ENCODE results near the gene GIMD1. TPM values are rescaled to one million over a fixed set of nuclear protein-coding genes. Genes with fewer than 3 reads are reported as not detected.

Gene GIMD1
- polyA plus RNA-seq, 1 experiment: not detected

DNA sequence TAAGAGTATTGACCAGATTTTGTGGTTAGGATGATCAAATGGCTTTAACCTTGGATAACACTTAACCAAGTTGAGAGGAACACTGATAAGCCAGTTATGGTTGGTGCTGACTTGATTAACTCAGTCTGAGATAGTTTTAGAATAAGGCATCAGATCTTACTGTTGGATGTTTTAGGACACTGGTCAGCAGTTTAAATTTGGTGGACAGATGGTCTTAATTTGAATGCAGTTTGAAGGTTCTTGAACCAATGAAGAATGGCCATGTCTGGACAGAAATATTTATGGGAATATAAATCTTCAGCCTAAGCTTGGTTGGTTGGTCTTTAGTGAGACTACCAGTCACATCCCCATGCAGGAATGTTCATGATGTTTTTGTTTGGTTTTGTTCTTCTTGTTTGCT lies 2.6 kb upstream of the GIMD1 start:
- no peaks in the 10 kb centered on the region for H3K27me3 ChIP-seq (ENCODE audit: control insufficient read depth, insufficient read depth, low read length)
- no peaks in the 10 kb centered on the region for H3K36me3 ChIP-seq (ENCODE audit: control insufficient read depth, insufficient read depth, low read length)
- POLR2A ChIA-PET: no interaction called here
- TF ChIP-seq, protein P1, sequence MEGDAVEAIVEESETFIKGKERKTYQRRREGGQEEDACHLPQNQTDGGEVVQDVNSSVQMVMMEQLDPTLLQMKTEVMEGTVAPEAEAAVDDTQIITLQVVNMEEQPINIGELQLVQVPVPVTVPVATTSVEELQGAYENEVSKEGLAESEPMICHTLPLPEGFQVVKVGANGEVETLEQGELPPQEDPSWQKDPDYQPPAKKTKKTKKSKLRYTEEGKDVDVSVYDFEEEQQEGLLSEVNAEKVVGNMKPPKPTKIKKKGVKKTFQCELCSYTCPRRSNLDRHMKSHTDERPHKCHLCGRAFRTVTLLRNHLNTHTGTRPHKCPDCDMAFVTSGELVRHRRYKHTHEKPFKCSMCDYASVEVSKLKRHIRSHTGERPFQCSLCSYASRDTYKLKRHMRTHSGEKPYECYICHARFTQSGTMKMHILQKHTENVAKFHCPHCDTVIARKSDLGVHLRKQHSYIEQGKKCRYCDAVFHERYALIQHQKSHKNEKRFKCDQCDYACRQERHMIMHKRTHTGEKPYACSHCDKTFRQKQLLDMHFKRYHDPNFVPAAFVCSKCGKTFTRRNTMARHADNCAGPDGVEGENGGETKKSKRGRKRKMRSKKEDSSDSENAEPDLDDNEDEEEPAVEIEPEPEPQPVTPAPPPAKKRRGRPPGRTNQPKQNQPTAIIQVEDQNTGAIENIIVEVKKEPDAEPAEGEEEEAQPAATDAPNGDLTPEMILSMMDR (IDR thresholded peaks at IDR 0.05; ENCODE audit: insufficient read depth, low read depth, low read length): no peak
- DNase-seq (ENCODE audit: low read depth): peak; percentile 30
- CTCF ChIA-PET: interaction anchor here (0.6 to 3.9 kb wide), 10 partner anchors 7 to 601 kb away, joined by 3 to 18 read pairs (median 9); no protein-coding TSS in a partner anchor
- H3K4me3 ChIP-seq (ENCODE audit: low read depth, low read length): no peak overlapping the region

DNA sequence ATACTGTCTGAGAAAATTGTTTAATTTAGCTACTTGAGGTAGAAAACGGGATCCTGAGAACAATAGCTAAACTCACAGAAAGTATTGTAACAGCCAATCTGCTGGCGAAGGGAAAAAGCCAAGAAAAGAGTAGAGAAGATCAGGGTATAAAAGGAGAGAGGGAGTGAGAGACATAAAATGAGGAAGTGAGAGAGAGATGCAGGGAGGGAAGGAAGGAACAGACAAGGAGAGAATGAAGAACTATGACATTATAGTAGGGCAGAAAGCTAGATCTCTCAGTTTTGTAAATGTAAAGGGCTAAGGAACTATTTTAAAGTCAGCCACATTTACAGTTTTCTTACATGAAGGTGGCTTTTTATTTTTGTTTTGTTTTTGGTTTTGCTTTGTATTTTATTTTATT lies 1.6 kb upstream of the GIMD1 start:
- no peak for DNase-seq (ENCODE audit: low read depth)
- ChIA-PET CTCF (interaction anchor here (0.9 to 3.9 kb wide), 21 partner anchors 8 to 449 kb away, joined by 3 to 18 read pairs (median 6); no protein-coding TSS in a partner anchor), POLR2A (no interaction called here)
- Histone ChIP-seq H3K27me3 (ENCODE audit: control insufficient read depth, insufficient read depth, low read length) (no peaks in the 10 kb centered on the region), H3K4me3 (ENCODE audit: low read depth, low read length) (no peak overlapping the region), H3K36me3 (ENCODE audit: control insufficient read depth, insufficient read depth, low read length) (no peaks in the 10 kb centered on the region)
- TF ChIP-seq, protein P1 (IDR thresholded peaks at IDR 0.05; ENCODE audit: insufficient read depth, low read depth, low read length): no peak

DNA sequence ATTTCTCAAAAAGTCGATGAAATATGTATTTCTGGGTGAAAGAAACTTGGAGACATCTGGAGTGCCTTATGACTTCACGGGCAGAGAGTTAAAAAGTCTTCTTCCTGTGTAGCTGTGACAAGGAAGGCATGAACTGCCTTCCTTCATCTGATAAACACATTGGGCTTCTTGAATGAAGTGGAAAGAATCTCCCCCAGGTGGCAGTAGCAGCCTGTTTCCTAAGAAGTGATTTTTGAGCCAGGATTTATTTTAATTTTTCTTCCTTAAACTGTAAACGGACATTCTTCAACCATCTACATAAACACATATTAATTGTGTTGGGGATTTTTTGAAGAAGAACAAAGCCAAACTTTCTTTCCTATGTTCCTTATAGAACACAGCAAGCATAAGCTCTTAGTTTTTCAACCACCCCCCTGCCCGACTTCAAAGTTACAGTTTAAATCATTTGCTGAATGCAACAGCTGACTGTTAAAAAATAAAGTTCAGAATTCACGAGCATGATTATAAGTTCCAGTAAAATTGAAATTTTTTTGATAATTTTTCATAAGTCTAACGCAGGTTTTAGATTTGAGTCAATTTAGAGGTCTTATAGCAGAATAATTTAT lies 980 bp upstream of the GIMD1 start:
- Histone ChIP-seq H3K4me3 (ENCODE audit: low read depth, low read length) (no peak overlapping the region), H3K27me3 (ENCODE audit: control insufficient read depth, insufficient read depth, low read length) (no peaks in the 10 kb centered on the region), H3K36me3 (ENCODE audit: control insufficient read depth, insufficient read depth, low read length) (no peaks in the 10 kb centered on the region)
- ChIA-PET CTCF (interaction anchor here (0.7 to 3.9 kb wide), 30 partner anchors 9 to 449 kb away, joined by 3 to 18 read pairs (median 4); no protein-coding TSS in a partner anchor), POLR2A (interaction anchor here (0.6 kb wide), 1 partner anchor 1366 kb away, joined by 4 read pairs; no protein-coding TSS in a partner anchor)
- DNase-seq (ENCODE audit: low read depth): peak; percentile 31
- TF ChIP-seq, protein P1 (IDR thresholded peaks at IDR 0.05; ENCODE audit: insufficient read depth, low read depth, low read length): peak; percentile 73

DNA sequence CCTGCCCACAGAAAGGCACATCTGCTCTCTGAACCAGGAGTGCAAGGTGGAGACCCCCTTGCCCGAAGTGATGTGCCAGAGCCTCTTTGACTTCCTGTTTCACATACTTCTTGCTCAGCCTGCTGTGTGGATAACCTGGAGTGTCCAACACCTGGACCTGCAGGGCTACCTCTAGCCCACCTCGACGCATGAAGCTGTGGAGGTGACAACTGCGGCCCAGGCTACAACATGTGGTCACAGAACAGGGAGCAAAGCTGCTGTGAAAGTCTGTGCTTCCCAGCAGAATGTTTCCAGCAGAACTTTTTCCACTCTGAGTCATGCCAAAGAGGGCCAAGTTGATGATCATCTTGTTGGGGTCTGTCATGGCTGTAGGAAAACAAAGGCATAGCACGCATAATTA lies 1.5 kb downstream of the GIMD1 start:
- H3K4me3 ChIP-seq (ENCODE audit: low read depth, low read length): no peak overlapping the region

DNA sequence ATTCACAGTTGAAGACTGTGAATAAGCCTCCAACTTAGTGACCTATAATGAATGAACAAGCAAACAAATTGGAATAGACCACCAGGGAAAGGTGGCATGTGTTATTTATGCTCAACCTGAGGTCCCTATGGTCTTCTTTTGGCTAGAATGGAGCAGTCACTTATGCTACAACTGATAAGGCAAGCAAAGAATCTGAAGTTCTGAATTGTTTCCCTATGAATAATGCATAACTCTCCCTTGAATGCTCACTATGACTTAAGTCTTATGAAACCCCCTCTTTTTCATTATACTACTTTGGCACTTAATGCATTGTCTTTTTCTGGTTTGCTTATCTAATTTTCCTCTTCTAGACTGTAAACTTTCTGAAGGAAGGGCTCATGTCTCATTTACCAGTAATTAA lies 2.6 kb downstream of the GIMD1 start:
- H3K27me3 ChIP-seq (ENCODE audit: control insufficient read depth, insufficient read depth, low read length): no peaks in the 10 kb centered on the region
- ChIA-PET CTCF (interaction anchor here (0.8 to 1.9 kb wide), 4 partner anchors 99 to 532 kb away, joined by 3 to 8 read pairs (median 5); no protein-coding TSS in a partner anchor), POLR2A (interaction anchor here (0.9 kb wide), 1 partner anchor 218 kb away, joined by 6 read pairs; no protein-coding TSS in a partner anchor)
- TF ChIP-seq, protein P1 (IDR thresholded peaks at IDR 0.05; ENCODE audit: insufficient read depth, low read depth, low read length): no peak
- no peak overlapping the region for H3K4me3 ChIP-seq (ENCODE audit: low read depth, low read length)
- no peaks in the 10 kb centered on the region for H3K36me3 ChIP-seq (ENCODE audit: control insufficient read depth, insufficient read depth, low read length)
- DNase-seq (ENCODE audit: low read depth): no peak

More for the DNA sequence above, 1.5 kb downstream of the GIMD1 start:
- CTCF ChIA-PET: interaction anchor here (0.9 to 3.9 kb wide), 3 partner anchors 36 to 136 kb away, joined by 3 to 17 read pairs (median 3); no protein-coding TSS in a partner anchor
- no peaks in the 10 kb centered on the region for H3K36me3 ChIP-seq (ENCODE audit: control insufficient read depth, insufficient read depth, low read length)
- POLR2A ChIA-PET: no interaction called here
- H3K27me3 ChIP-seq (ENCODE audit: control insufficient read depth, insufficient read depth, low read length): no peaks in the 10 kb centered on the region
- TF ChIP-seq, protein P1 (IDR thresholded peaks at IDR 0.05; ENCODE audit: insufficient read depth, low read depth, low read length): no peak
- no peak for DNase-seq (ENCODE audit: low read depth)
